HEK293T (cell line): ENCODE data around the gene SDR42E1.

ENCODE experiments used
- CTCF ChIA-PET: fragments of 350-600 bp; formaldehyde crosslinking; extraction: SDS; loops from one replicate; lab custom pipeline; 2021; ENCODE audit warnings: antibody characterized with exemption, inconsistent platforms; lab: Yijun Ruan, JAX
- POLR2A ChIA-PET: fragments of 350-600 bp; formaldehyde crosslinking; extraction: SDS; loops from one replicate; lab custom pipeline; 2020; ENCODE audit warnings: antibody characterized with exemption, inconsistent platforms; lab: Yijun Ruan, JAX
- DNase-seq: peaks from one replicate; pipeline ENCODE4 v3.0.0; 2012; ENCODE audit warnings: mixed read lengths; ENCODE audit errors: extremely low spot score
- ARNT ChIP-seq: fragments of 450-650 bp; IDR thresholded peaks from 2 replicates; pipeline ENCODE4 v1.6.1; 2017; ENCODE audit warnings: mild to moderate bottlenecking
- BHLHE40 ChIP-seq: fragments of 450-650 bp; IDR thresholded peaks from 2 replicates; pipeline ENCODE4 v1.6.1; 2016; ENCODE audit warnings: mild to moderate bottlenecking, moderate library complexity, borderline replicate concordance
- CTBP1 ChIP-seq: fragments of 450-650 bp; IDR thresholded peaks from 2 replicates; pipeline ENCODE4 v1.6.1; 2016; ENCODE audit warnings: borderline replicate concordance
- ELF4 ChIP-seq: fragments of 450-650 bp; IDR thresholded peaks from 2 replicates; pipeline ENCODE4 v1.6.1; 2017; ENCODE audit warnings: antibody characterized with exemption
- FOXA1 ChIP-seq: fragments of 450-650 bp; IDR thresholded peaks from 2 replicates; pipeline ENCODE4 v1.6.1; 2016; ENCODE audit warnings: mild to moderate bottlenecking
- FOXK2 ChIP-seq: fragments of 450-650 bp; IDR thresholded peaks from 2 replicates; pipeline ENCODE4 v1.6.1; 2016; ENCODE audit warnings: mild to moderate bottlenecking
- FOXM1 ChIP-seq: fragments of 450-650 bp; IDR thresholded peaks from 2 replicates; pipeline ENCODE4 v1.6.1; 2017; ENCODE audit warnings: mild to moderate bottlenecking, borderline replicate concordance
- HDGF ChIP-seq: fragments of 450-650 bp; IDR thresholded peaks from 2 replicates; pipeline ENCODE4 v1.6.1; 2017; ENCODE audit warnings: antibody characterized with exemption, borderline replicate concordance
- L3MBTL2 ChIP-seq: fragments of 450-650 bp; conservative IDR thresholded peaks from 2 replicates; pipeline ENCODE4 v1.6.1; 2016; ENCODE audit warnings: mild to moderate bottlenecking
- LEF1 ChIP-seq: fragments of 450-650 bp; IDR thresholded peaks from 2 replicates; pipeline ENCODE4 v1.6.1; 2017; ENCODE audit warnings: mild to moderate bottlenecking, borderline replicate concordance
- NFRKB ChIP-seq: fragments of 450-650 bp; IDR thresholded peaks from 2 replicates; pipeline ENCODE4 v1.6.1; 2016; ENCODE audit warnings: mild to moderate bottlenecking, moderate library complexity
- SP1 ChIP-seq: fragments of 450-650 bp; IDR thresholded peaks from 2 replicates; pipeline ENCODE4 v1.6.1; 2017
- SUZ12 ChIP-seq: fragments of 450-650 bp; IDR thresholded peaks from 2 replicates; pipeline ENCODE4 v1.6.1; 2016; ENCODE audit warnings: mild to moderate bottlenecking
- TARDBP ChIP-seq: fragments of 450-650 bp; IDR thresholded peaks from 2 replicates; pipeline ENCODE4 v1.6.1; 2016
- ZNF384 ChIP-seq: fragments of 450-650 bp; IDR thresholded peaks from 2 replicates; pipeline ENCODE4 v1.6.1; 2016
- TF ChIP-seq, protein P1 (sequence below): fragments of 450-650 bp; IDR thresholded peaks from 2 replicates; pipeline ENCODE4 v1.6.1; 2016

Gene SDR42E1

GRCh38 chr16:82047374-82047773 is 36.1 kb upstream of the SDR42E1 start:
- DNase-seq: no peak
- CTCF ChIA-PET: no interaction called here
- POLR2A ChIA-PET: no interaction called here
- no peak for TF ChIP-seq LEF1
- TF ChIP-seq TARDBP: no peak
- TF ChIP-seq SP1: no peak
- no peak for TF ChIP-seq NFRKB
- no peak for TF ChIP-seq BHLHE40
- no peak for TF ChIP-seq HDGF
- TF ChIP-seq, protein P1, sequence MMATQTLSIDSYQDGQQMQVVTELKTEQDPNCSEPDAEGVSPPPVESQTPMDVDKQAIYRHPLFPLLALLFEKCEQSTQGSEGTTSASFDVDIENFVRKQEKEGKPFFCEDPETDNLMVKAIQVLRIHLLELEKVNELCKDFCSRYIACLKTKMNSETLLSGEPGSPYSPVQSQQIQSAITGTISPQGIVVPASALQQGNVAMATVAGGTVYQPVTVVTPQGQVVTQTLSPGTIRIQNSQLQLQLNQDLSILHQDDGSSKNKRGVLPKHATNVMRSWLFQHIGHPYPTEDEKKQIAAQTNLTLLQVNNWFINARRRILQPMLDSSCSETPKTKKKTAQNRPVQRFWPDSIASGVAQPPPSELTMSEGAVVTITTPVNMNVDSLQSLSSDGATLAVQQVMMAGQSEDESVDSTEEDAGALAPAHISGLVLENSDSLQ: no peak
- TF ChIP-seq SUZ12: no peak
- TF ChIP-seq FOXA1: no peak
- no peak for TF ChIP-seq ZNF384
- TF ChIP-seq CTBP1: no peak
- no peak for TF ChIP-seq ELF4
- TF ChIP-seq FOXM1: no peak
- TF ChIP-seq ARNT: no peak
- no peak for TF ChIP-seq FOXK2

GRCh38 chr16:82046941-82047340 is 35.7 kb upstream of the SDR42E1 start:
- no peak for DNase-seq
- ChIA-PET POLR2A (no interaction called here), CTCF (interaction anchor here (0.6 kb wide), 1 partner anchor 12 kb away, joined by 3 read pairs; the partner anchor contains the start of gene HSD17B2)
- no peak for TF ChIP-seq BHLHE40
- TF ChIP-seq TARDBP: no peak
- TF ChIP-seq SP1: no peak
- TF ChIP-seq ARNT: no peak
- no peak for TF ChIP-seq ELF4
- no peak for TF ChIP-seq FOXM1
- no peak for TF ChIP-seq CTBP1
- no peak for TF ChIP-seq FOXK2
- TF ChIP-seq FOXA1: no peak

- ChIA-PET POLR2A (no interaction called here), CTCF (interaction anchor here (0.6 kb wide), 1 partner anchor 12 kb away, joined by 3 read pairs; the partner anchor contains the start of gene HSD17B2)
- no peak for TF ChIP-seq TARDBP
- no peak for TF ChIP-seq HDGF
- TF ChIP-seq FOXK2: no peak
- no peak for TF ChIP-seq SUZ12
- TF ChIP-seq NFRKB: no peak
- TF ChIP-seq LEF1: no peak
- TF ChIP-seq SP1: no peak
- TF ChIP-seq ELF4: no peak
- TF ChIP-seq BHLHE40: no peak
- TF ChIP-seq FOXM1: no peak
- TF ChIP-seq ARNT: no peak
- no peak for TF ChIP-seq ZNF384
- TF ChIP-seq L3MBTL2: no peak
- no peak for TF ChIP-seq CTBP1
- TF ChIP-seq FOXA1: no peak
- no peak for DNase-seq
These were observed 35.3 kb upstream of the SDR42E1 start for GRCh38 chr16:82046541-82046940.

- DNase-seq: no peak
- CTCF ChIA-PET: interaction anchor here (1.0 kb wide), 1 partner anchor 16 kb away, joined by 3 read pairs; no protein-coding TSS in a partner anchor
- POLR2A ChIA-PET: no interaction called here
- no peak for TF ChIP-seq ARNT
- no peak for TF ChIP-seq NFRKB
- no peak for TF ChIP-seq LEF1
- TF ChIP-seq HDGF: no peak
- no peak for TF ChIP-seq FOXK2
- no peak for TF ChIP-seq TARDBP
- no peak for TF ChIP-seq L3MBTL2
- TF ChIP-seq CTBP1: no peak
- TF ChIP-seq BHLHE40: no peak
- TF ChIP-seq ZNF384: no peak
- no peak for TF ChIP-seq FOXA1
- no peak for TF ChIP-seq ELF4
- TF ChIP-seq, protein P1: no peak
- TF ChIP-seq FOXM1: no peak
- no peak for TF ChIP-seq SP1
- TF ChIP-seq SUZ12: no peak
These were observed 34.2 kb upstream of the SDR42E1 start for GRCh38 chr16:82045465-82045864.

- CTCF ChIA-PET: interaction anchor here (1.0 kb wide), 1 partner anchor 17 kb away, joined by 3 read pairs; no protein-coding TSS in a partner anchor
These were observed 33.3 kb upstream of the SDR42E1 start for GRCh38 chr16:82044585-82044911.

More at GRCh38 chr16:82044585-82044911, 33.3 kb upstream of the SDR42E1 start:
- POLR2A ChIA-PET: no interaction called here
- no peak for TF ChIP-seq FOXK2
- TF ChIP-seq LEF1: no peak
- TF ChIP-seq TARDBP: no peak
- TF ChIP-seq ZNF384: no peak
- TF ChIP-seq, protein P1: no peak
- TF ChIP-seq HDGF: no peak
- no peak for TF ChIP-seq FOXM1
- TF ChIP-seq CTBP1: no peak
- TF ChIP-seq SUZ12: no peak
- DNase-seq: no peak
